GM23338 (cell line): ENCODE measurements around the gene PEX13. TPM values are rescaled to one million over a fixed set of nuclear protein-coding genes. Genes with fewer than 3 reads are reported as not detected.

ENCODE experiments used
- ATAC-seq: fragments of 200-7000 bp; cut with Tn5 transposase; 3 replicates; pipeline ENCODE4 v1.9.1; 2020
- DNase-seq: peaks from one replicate; pipeline ENCODE4 v3.0.0-alpha.2; 2015; ENCODE audit warnings: low spot score
- H2AFZ ChIP-seq: fragments of 200-600 bp; sonication (generic); 2 replicates; pipeline ENCODE4 v1.8.0; 2016; ENCODE audit warnings: antibody characterized with exemption, mild to moderate bottlenecking, moderate library complexity
- H3F3A ChIP-seq: fragments of 200-600 bp; sonication (generic); replicated peaks from 2 replicates; pipeline ENCODE4 v1.8.0; 2017; ENCODE audit warnings: antibody characterized with exemption, mixed run types, low read depth
- H3K27ac ChIP-seq: fragments of 200-600 bp; sonication (generic); 2 replicates; pipeline ENCODE4 v1.6.1; 2016; ENCODE audit warnings: low read depth
- H3K27me3 ChIP-seq: fragments of 200-600 bp; sonication (generic); 2 replicates; pipeline ENCODE4 v1.8.0; 2016; ENCODE audit warnings: mild to moderate bottlenecking, mixed run types, moderate library complexity; ENCODE audit not compliant: insufficient read depth
- H3K36me3 ChIP-seq: fragments of 200-600 bp; sonication (generic); 2 replicates; pipeline ENCODE4 v1.8.0; 2016; ENCODE audit warnings: mild to moderate bottlenecking; ENCODE audit not compliant: insufficient read depth
- H3K4me1 ChIP-seq: fragments of 200-600 bp; sonication (generic); 2 replicates; pipeline ENCODE4 v1.8.0; 2016; ENCODE audit warnings: mild to moderate bottlenecking, moderate library complexity; ENCODE audit not compliant: insufficient read depth
- H3K4me2 ChIP-seq: fragments of 200-600 bp; sonication (generic); 2 replicates; pipeline ENCODE4 v1.7.1; 2017; ENCODE audit warnings: mixed run types
- H3K4me3 ChIP-seq: fragments of 200-600 bp; sonication (generic); 2 replicates; pipeline ENCODE4 v1.6.1; 2016; ENCODE audit warnings: mixed run types
- H3K79me2 ChIP-seq: fragments of 200-600 bp; sonication (generic); replicated peaks from 2 replicates; pipeline ENCODE4 v1.8.0; 2017; ENCODE audit warnings: mild to moderate bottlenecking; ENCODE audit not compliant: insufficient read depth
- H3K9me2 ChIP-seq: fragments of 200-600 bp; sonication (generic); 2 replicates; pipeline ENCODE4 v1.8.0; 2017; ENCODE audit not compliant: insufficient read depth
- H4K20me1 ChIP-seq: fragments of 200-600 bp; sonication (generic); replicated peaks from 2 replicates; pipeline ENCODE4 v1.8.0; 2017; ENCODE audit warnings: mild to moderate bottlenecking; ENCODE audit not compliant: insufficient read depth
- H3K27ac Mint-ChIP-seq: 2 replicates; pipeline ENCODE4 v1.8.0; 2020; ENCODE audit warnings: inconsistent platforms, mild to moderate bottlenecking, moderate library complexity, mixed read lengths
- H3K27me3 Mint-ChIP-seq: 3 replicates; pipeline ENCODE4 v1.8.0; 2022; ENCODE audit warnings: low read depth, mild to moderate bottlenecking, moderate library complexity, mixed read lengths, inconsistent platforms; ENCODE audit not compliant: insufficient read depth, poor library complexity
- H3K36me3 Mint-ChIP-seq: 3 replicates; pipeline ENCODE4 v1.8.0; 2021; ENCODE audit warnings: low read depth, mild to moderate bottlenecking, inconsistent platforms, moderate library complexity, mixed read lengths
- H3K4me1 Mint-ChIP-seq: 3 replicates; pipeline ENCODE4 v1.8.0; 2020; ENCODE audit warnings: mild to moderate bottlenecking, inconsistent platforms, mixed read lengths
- H3K4me3 Mint-ChIP-seq: 3 replicates; pipeline ENCODE4 v1.8.0; 2021; ENCODE audit warnings: moderate library complexity, mild to moderate bottlenecking, inconsistent platforms, mixed read lengths
- H3K9me3 Mint-ChIP-seq: 3 replicates; pipeline ENCODE4 v1.8.0; 2020; ENCODE audit warnings: moderate library complexity, mild to moderate bottlenecking, inconsistent platforms, mixed read lengths
- CREB1 ChIP-seq: fragments of 250-450 bp; sonication (Bioruptor Pico); IDR thresholded peaks from 2 replicates; pipeline ENCODE4 v1.5.0; 2020; ENCODE audit warnings: low read depth, mild to moderate bottlenecking, moderate library complexity
- CTCF ChIP-seq, 2 experiments: fragments of 200-600 bp in 1 of 2; sonication (generic) in 1 of 2; conservative IDR thresholded peaks; 2 replicates each; pipeline versions ENCODE4 v1.5.1 to v1.6.1; 2016 to 2017; ENCODE audit warnings: antibody characterized with exemption in 2 of 2, low read depth in 2 of 2, mild to moderate bottlenecking in 2 of 2, moderate library complexity in 1 of 2
- ETS1 ChIP-seq: IDR thresholded peaks from 2 replicates; pipeline ENCODE4 v1.6.1; 2016; ENCODE audit warnings: antibody characterized with exemption
- EZH2 ChIP-seq: fragments of 200-600 bp; sonication (generic); IDR thresholded peaks from one replicate; pipeline ENCODE4 v1.8.0; 2017; ENCODE audit warnings: antibody characterized with exemption, mild to moderate bottlenecking, low read depth; ENCODE audit not compliant: unreplicated experiment
- EZH2phosphoT487 ChIP-seq: fragments of 200-600 bp; sonication (generic); IDR thresholded peaks from one replicate; pipeline ENCODE4 v1.8.1; 2018; ENCODE audit warnings: antibody characterized with exemption; ENCODE audit not compliant: unreplicated experiment
- JUNB ChIP-seq: IDR thresholded peaks from one replicate; pipeline ENCODE4 v1.6.1; 2016; ENCODE audit warnings: antibody characterized with exemption; ENCODE audit not compliant: unreplicated experiment
- NANOG ChIP-seq: IDR thresholded peaks from 2 replicates; pipeline ENCODE4 v1.6.1; 2016; ENCODE audit warnings: antibody characterized with exemption, borderline replicate concordance
- POLR2AphosphoS5 ChIP-seq: IDR thresholded peaks from 2 replicates; pipeline ENCODE4 v1.6.1; 2016; ENCODE audit warnings: antibody characterized with exemption, low read depth
- REST ChIP-seq: IDR thresholded peaks from one replicate; pipeline ENCODE4 v1.6.1; 2018; ENCODE audit warnings: antibody characterized with exemption; ENCODE audit not compliant: unreplicated experiment
- STAT1 ChIP-seq: IDR thresholded peaks from one replicate; pipeline ENCODE4 v1.6.1; 2016; ENCODE audit warnings: antibody characterized with exemption; ENCODE audit not compliant: unreplicated experiment
- ZNF114 ChIP-seq: fragments of 250-450 bp; sonication (Bioruptor Pico); IDR thresholded peaks from 2 replicates; pipeline ENCODE4 v1.5.0; 2020; ENCODE audit warnings: mild to moderate bottlenecking, moderate library complexity
- ZNF331 ChIP-seq: fragments of 250-450 bp; sonication (Bioruptor Pico); IDR thresholded peaks from 2 replicates; pipeline ENCODE4 v1.5.0; 2020; ENCODE audit warnings: low read depth, mild to moderate bottlenecking, moderate library complexity
- ZNF462 ChIP-seq: fragments of 250-450 bp; sonication (Bioruptor Pico); IDR thresholded peaks from 2 replicates; pipeline ENCODE4 v1.5.0; 2020; ENCODE audit warnings: mild to moderate bottlenecking, moderate library complexity
- polyA plus RNA-seq: library from polyadenylated mRNA; unstranded; fragments of >200 nt; fragmentation: Nextera tagmentation; extraction: Ambion mirVana; gene quantifications from 2 replicates; pipeline ENCODE4 v1.2.1, GENCODE V29; 2016
- total RNA-seq: library from RNA; depleted of rRNA; stranded (reverse); fragments of >200 nt; shearing (Covaris generic); gene quantifications from 2 replicates; pipeline ENCODE4 v1.2.3, GENCODE V29; 2014

PEX13 gene
- total and polyA plus RNA-seq, 2 experiments from 2014 or later: 15.8 to 29.2 TPM

- no peak overlapping the region for H3K4me2 ChIP-seq
- Mint-ChIP-seq H3K4me1 (no peaks in the 10 kb centered on the region), H3K36me3 (no peaks in the 10 kb centered on the region)
Measured at GRCh38 chr2:60980071-60980815, 37.3 kb upstream of the PEX13 start.

More at GRCh38 chr2:60980071-60980815, 37.3 kb upstream of the PEX13 start:
- H3K36me3 ChIP-seq: no peaks in the 10 kb centered on the region
- H2AFZ ChIP-seq: no peak overlapping the region
- Mint-ChIP-seq H3K27ac (no peak overlapping the region), H3K9me3 (no peaks in the 10 kb centered on the region), H3K4me3 (no peak overlapping the region), H3K27me3 (no peaks in the 10 kb centered on the region)
- ATAC-seq: no peak
- H3K27me3 ChIP-seq: no peaks in the 10 kb centered on the region; the same call in 1 of the 2 replicates
- no peaks in the 10 kb centered on the region for H3K79me2 ChIP-seq
- DNase-seq: no peak
- H3K4me1 ChIP-seq: no peaks in the 10 kb centered on the region
- no peaks in the 10 kb centered on the region for H3K9me2 ChIP-seq
- no peak overlapping the region for H3K4me3 ChIP-seq
- no peaks in the 10 kb centered on the region for H4K20me1 ChIP-seq
- H3F3A ChIP-seq: no peaks in the 10 kb centered on the region
- no peak overlapping the region for H3K27ac ChIP-seq
- TF ChIP-seq ZNF331 (CRISPR knock-in tag): no peak
- TF ChIP-seq CTCF (conservative IDR thresholded peaks at IDR 0.05; ENCODE audit: low read depth in 2 of 2): no peak
- TF ChIP-seq POLR2AphosphoS5: no peak
- TF ChIP-seq EZH2phosphoT487: no peak
- TF ChIP-seq ZNF114: no peak
- TF ChIP-seq ETS1: no peak
- no peak for TF ChIP-seq ZNF462
- TF ChIP-seq CREB1 (CRISPR knock-in tag): no peak
- TF ChIP-seq EZH2: no peak
- no peak for TF ChIP-seq JUNB
- no peak for TF ChIP-seq NANOG
- no peak for TF ChIP-seq STAT1
- TF ChIP-seq REST: no peak
